SU-DHL-6 (cell line): ENCODE data around the gene H2AZ1.
"Not testable (repeated sequence)": the region's sequence is repeated elsewhere in the genome, so short reads cannot be mapped to it uniquely, and the experiment has no call there.

Source experiments
- H2AFZ ChIP-seq: fragments of 200-600 bp; sonication (generic); 2 replicates; pipeline ENCODE4 v1.6.1; 2014; ENCODE audit warnings: low read depth, mild to moderate bottlenecking, moderate library complexity, mixed read lengths, antibody characterized with exemption, low read length; ENCODE audit not compliant: severe bottlenecking
- H3F3A ChIP-seq: fragments of 200-600 bp; shearing (Covaris generic); 2 replicates; pipeline ENCODE4 v1.6.0; 2016; ENCODE audit warnings: antibody characterized with exemption, mild to moderate bottlenecking; ENCODE audit not compliant: insufficient read depth
- H3K27ac ChIP-seq: fragments of 200-600 bp; sonication (generic); 2 replicates; pipeline ENCODE4 v1.5.1; 2016; ENCODE audit warnings: low read depth, mild to moderate bottlenecking, low read length, moderate library complexity, mixed read lengths
- H3K27me3 ChIP-seq: fragments of 200-600 bp; sonication (generic), shearing (Covaris generic); 2 replicates; pipeline ENCODE4 v1.6.0; 2014; ENCODE audit warnings: mild to moderate bottlenecking, low read length
- H3K36me3 ChIP-seq: fragments of 200-600 bp; sonication (generic); 2 replicates; pipeline ENCODE4 v1.6.1; 2014; ENCODE audit warnings: mild to moderate bottlenecking, low read length, mixed read lengths
- H3K4me2 ChIP-seq: fragments of 300-600, 200-600 bp; shearing (Covaris generic), sonication (generic); 2 replicates; pipeline ENCODE4 v1.6.0; 2014; ENCODE audit warnings: low read length, low read depth, mild to moderate bottlenecking; ENCODE audit not compliant: poor library complexity, severe bottlenecking
- H3K4me3 ChIP-seq: fragments of 200-600 bp; sonication (generic); 2 replicates; pipeline ENCODE4 v1.5.1; 2014; ENCODE audit warnings: antibody characterized with exemption, low read length, mild to moderate bottlenecking, mixed read lengths; ENCODE audit not compliant: insufficient read depth, poor library complexity, severe bottlenecking
- H3K79me2 ChIP-seq: fragments of 200-600 bp; sonication (generic); 2 replicates; pipeline ENCODE4 v1.6.1; 2014; ENCODE audit warnings: mild to moderate bottlenecking, low read length, moderate library complexity; ENCODE audit not compliant: insufficient read depth
- H3K9ac ChIP-seq: fragments of 200-600 bp; sonication (generic); 2 replicates; pipeline ENCODE4 v1.7.0; 2014; ENCODE audit warnings: mild to moderate bottlenecking, low read length
- H3K9me2 ChIP-seq: fragments of 200-600 bp; sonication (generic); replicated peaks from 2 replicates; pipeline ENCODE4 v1.6.1; 2014; ENCODE audit warnings: low read length; ENCODE audit not compliant: insufficient read depth
- H3K9me3 ChIP-seq: fragments of 200-600 bp; sonication (generic); 2 replicates; pipeline ENCODE4 v1.6.1; 2014; ENCODE audit warnings: low read length, mixed read lengths; ENCODE audit not compliant: insufficient read depth
- H4K20me1 ChIP-seq: fragments of 200-600 bp; sonication (generic); 2 replicates; pipeline ENCODE4 v1.6.1; 2014; ENCODE audit warnings: low read depth, mild to moderate bottlenecking, antibody characterized with exemption, low read length, moderate library complexity, mixed read lengths
- CTCF ChIP-seq: fragments of 200-600 bp; sonication (generic); IDR thresholded peaks from one replicate; pipeline ENCODE4 v1.5.1; 2017; ENCODE audit warnings: antibody characterized with exemption, mild to moderate bottlenecking, low read length, moderate library complexity; ENCODE audit not compliant: insufficient read depth, poor library complexity, severe bottlenecking
- EZH2phosphoT487 ChIP-seq: fragments of 200-600 bp; sonication (generic), shearing (Covaris generic); conservative IDR thresholded peaks from 2 replicates; pipeline ENCODE4 v1.6.1; 2018; ENCODE audit warnings: mild to moderate bottlenecking, antibody characterized with exemption, low read length, moderate library complexity, mixed read lengths

Gene H2AZ1

GRCh38 chr4:99961711-99962110, 11.6 kb upstream of the H2AZ1 start:
- H3F3A ChIP-seq = no peaks in the 10 kb centered on the region
- no peak overlapping the region for H2AFZ ChIP-seq
- no peaks in the 10 kb centered on the region for H3K36me3 ChIP-seq
- TF ChIP-seq CTCF (no peak), EZH2phosphoT487 (no peak)
- no peaks in the 10 kb centered on the region for H3K9me3 ChIP-seq
- no peak overlapping the region for H3K4me3 ChIP-seq
- no peaks in the 10 kb centered on the region for H4K20me1 ChIP-seq
- H3K79me2 ChIP-seq = no peaks in the 10 kb centered on the region
- H3K4me2 ChIP-seq = no peak overlapping the region
- no peaks in the 10 kb centered on the region for H3K27me3 ChIP-seq
- H3K9me2 ChIP-seq = no peaks in the 10 kb centered on the region
- H3K9ac ChIP-seq = no peak overlapping the region
- H3K27ac ChIP-seq = no peak overlapping the region

- H2AFZ ChIP-seq = no peak overlapping the region
- no peaks in the 10 kb centered on the region for H3K36me3 ChIP-seq
- H3K9me3 ChIP-seq = no peaks in the 10 kb centered on the region
- no peak overlapping the region for H3K4me2 ChIP-seq
- H3K79me2 ChIP-seq = no peaks in the 10 kb centered on the region
- no peaks in the 10 kb centered on the region for H3K27me3 ChIP-seq
- H3F3A ChIP-seq = no peaks in the 10 kb centered on the region
- H3K4me3 ChIP-seq = no peak overlapping the region
- H3K27ac ChIP-seq = no peak overlapping the region
- no peak for TF ChIP-seq EZH2phosphoT487
- TF ChIP-seq CTCF = no peak
- H3K9ac ChIP-seq = no peak overlapping the region
- no peaks in the 10 kb centered on the region for H4K20me1 ChIP-seq
- H3K9me2 ChIP-seq = no peaks in the 10 kb centered on the region
Observed at GRCh38 chr4:99960648-99961047, 10.6 kb upstream of the H2AZ1 start.

GRCh38 chr4:99958207-99958606, 8.1 kb upstream of the H2AZ1 start:
- not testable (repeated sequence) for H3K9ac ChIP-seq, H3F3A ChIP-seq, H4K20me1 ChIP-seq, H3K4me2 ChIP-seq, H3K9me2 ChIP-seq, H2AFZ ChIP-seq, H3K27ac ChIP-seq, H3K79me2 ChIP-seq, H3K36me3 ChIP-seq, H3K4me3 ChIP-seq, H3K27me3 ChIP-seq, H3K9me3 ChIP-seq

GRCh38 chr4:99950913-99951254, 809 bp upstream of the H2AZ1 start:
- H3K9ac ChIP-seq = peak overlapping the region; percentile 91
- no peaks in the 10 kb centered on the region for H3K9me3 ChIP-seq
- peak overlapping the region; percentile 79 for H2AFZ ChIP-seq
- H3K36me3 ChIP-seq = peaks cover 12% of the 10 kb centered on the region
- peaks cover 28% of the 10 kb centered on the region for H3F3A ChIP-seq
- H3K9me2 ChIP-seq = no peaks in the 10 kb centered on the region
- H3K4me3 ChIP-seq = peak overlapping the region; percentile 77
- no peaks in the 10 kb centered on the region for H4K20me1 ChIP-seq
- H3K27ac ChIP-seq = peak overlapping the region; percentile 58
- H3K4me2 ChIP-seq = peak overlapping the region; percentile 90
- H3K79me2 ChIP-seq = peaks cover 19% of the 10 kb centered on the region
- TF ChIP-seq EZH2phosphoT487 = no peak
- H3K27me3 ChIP-seq = no peaks in the 10 kb centered on the region
